ENCODE data around the gene ZNF329. TPM values are rescaled to one million over a fixed set of nuclear protein-coding genes. Genes with fewer than 3 reads are reported as not detected.
"Not testable (repeated sequence)": the region's sequence is repeated elsewhere in the genome, so short reads cannot be mapped to it uniquely, and the experiment has no call there.

ZNF329 gene
- total RNA-seq, 2 experiments from 2014 or later: 4.9 to 5.0 TPM

DNA sequence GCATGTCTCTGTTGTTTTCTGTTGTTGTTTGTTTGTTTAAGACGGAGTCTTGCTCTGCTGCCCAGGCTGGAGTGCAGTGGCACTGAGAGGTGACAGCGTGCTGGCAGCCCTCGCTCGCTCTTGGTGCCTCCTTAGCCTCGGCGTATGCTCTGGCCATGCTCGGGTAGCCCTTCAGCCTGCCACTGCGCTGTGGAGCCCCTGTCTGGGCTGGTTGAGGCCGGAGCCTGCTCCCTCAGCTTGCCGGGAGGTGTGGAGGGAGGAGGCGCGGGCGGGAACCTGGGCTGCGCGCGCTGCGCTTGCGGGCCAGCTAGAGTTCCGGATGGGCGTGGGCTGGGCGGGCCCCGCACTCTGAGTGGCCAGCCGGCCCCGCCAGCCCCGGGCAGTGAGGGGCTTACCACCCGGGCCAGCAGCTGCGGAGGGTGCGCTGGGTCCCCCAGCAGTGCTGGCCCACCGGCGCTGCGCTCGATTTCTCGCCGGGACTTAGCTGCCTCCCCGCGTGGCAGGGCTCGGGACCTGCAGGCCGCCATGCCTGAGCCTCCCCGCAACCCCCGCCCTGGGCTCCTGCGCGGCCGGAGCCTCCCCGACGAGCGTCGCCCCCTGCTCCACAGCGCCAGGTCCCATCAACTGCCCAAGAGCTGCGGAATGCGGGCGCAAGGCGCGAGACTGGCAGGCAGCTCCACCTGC is 6.6 kb upstream of the ZNF329 start:
- ATAC-seq: no peak
- Mint-ChIP-seq H3K27me3 (no peaks in the 10 kb centered on the region), H3K36me3 (ENCODE audit: low read depth) (peaks cover 7% of the 10 kb centered on the region), H3K27ac (no peak overlapping the region), H3K4me1 (peaks cover 5% of the 10 kb centered on the region), H3K9me3 (ENCODE audit: low read depth) (peaks cover 10% of the 10 kb centered on the region), H3K4me3 (no peak overlapping the region)
- DNase-seq: no peak
- CTCF ChIA-PET: interaction anchor here (0.6 kb wide), 1 partner anchor 867 kb away, joined by 3 read pairs; no protein-coding TSS in a partner anchor
- intact Hi-C loops (cut with DNase I, micrococcal nuclease): loop anchor here (5.0 to 10.0 kb wide), 3 partner anchors 272 to 962 kb away; partner anchors contain the start of genes ZNF264 (in 1 of the 2) and ZNF814 (in 1 of the 2)
- POLR2A ChIA-PET: no interaction called here

DNA sequence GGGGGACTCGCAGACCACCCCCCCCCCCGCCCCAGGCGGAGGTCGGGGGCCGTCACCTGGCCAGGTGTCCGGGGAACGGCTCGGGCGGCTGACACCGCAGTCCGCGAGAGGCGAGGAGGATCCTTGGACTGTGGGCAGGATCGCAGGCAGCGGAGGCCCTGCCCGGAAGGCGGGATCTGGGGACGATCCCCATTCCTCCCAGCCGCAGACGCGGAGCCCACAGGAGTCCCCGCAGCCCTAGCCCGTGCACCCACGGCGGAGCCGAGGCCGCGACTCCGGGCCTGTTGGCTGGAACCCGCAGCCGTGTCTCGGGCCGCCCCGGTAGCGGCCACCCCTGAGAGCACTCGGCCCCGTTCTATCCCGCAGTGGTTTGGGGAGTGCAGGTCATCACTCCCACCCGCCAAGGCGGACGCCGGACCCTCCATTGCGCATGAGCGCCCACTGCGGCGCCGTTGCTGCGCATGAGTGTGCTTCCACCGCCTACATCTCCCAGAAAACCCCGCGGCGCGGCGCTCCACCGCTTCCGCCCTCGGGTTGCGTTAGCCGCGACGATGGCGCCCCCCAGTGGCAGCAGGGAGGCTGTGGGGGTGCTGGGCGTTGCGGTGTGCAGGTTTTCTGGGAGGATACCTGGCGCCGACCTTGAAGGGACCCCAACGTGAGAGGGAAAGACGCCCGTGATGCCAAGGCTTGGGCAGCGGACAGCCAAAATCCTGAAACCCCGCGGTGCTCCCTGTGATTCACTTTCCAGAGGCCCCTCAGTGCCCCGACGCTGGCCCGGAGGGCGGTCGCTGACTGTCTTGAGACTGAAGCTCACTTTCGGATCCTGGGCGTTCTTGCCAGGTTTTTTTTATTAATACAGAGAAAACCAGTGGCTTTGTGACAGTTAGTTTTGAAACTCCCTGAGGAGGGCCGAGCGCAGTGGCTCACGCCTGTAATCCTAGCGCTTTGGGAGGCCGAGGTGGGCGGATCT is 4.4 kb upstream of the ZNF329 start:
- H3K27ac Mint-ChIP-seq: peak overlapping the region; percentile 51
- ATAC-seq: peak; percentile 87
- intact Hi-C loops (cut with DNase I, micrococcal nuclease): loop anchor here (1.0 to 10.0 kb wide), 26 partner anchors 28 to 1053 kb away; partner anchors contain the start of genes ZNF211 (in 2 of the 2), ERVK3-1 (in 1 of the 2), ZNF17 (in 1 of the 2) and ZNF256 (in 1 of the 2)
- peak; percentile 99 for DNase-seq
- POLR2A ChIA-PET: no interaction called here
- H3K4me3 Mint-ChIP-seq: peak overlapping the region; percentile 71
- peaks cover 8% of the 10 kb centered on the region for H3K36me3 Mint-ChIP-seq (ENCODE audit: low read depth)
- CTCF ChIA-PET: interaction anchor here (0.7 to 1.0 kb wide), 3 partner anchors 9 to 125 kb away, joined by 3 read pairs; no protein-coding TSS in a partner anchor
- peaks cover 8% of the 10 kb centered on the region for H3K9me3 Mint-ChIP-seq (ENCODE audit: low read depth)
- H3K27me3 Mint-ChIP-seq: no peaks in the 10 kb centered on the region
- H3K4me1 Mint-ChIP-seq: peaks cover 10% of the 10 kb centered on the region

GRCh38 chr19:58154287-58154678 is 3.7 kb upstream of the ZNF329 start:
- POLR2A ChIA-PET: no interaction called here
- Mint-ChIP-seq H3K4me3 (peak overlapping the region; percentile 71), H3K36me3 (ENCODE audit: low read depth) (peaks cover 15% of the 10 kb centered on the region), H3K27ac (peak overlapping the region; percentile 70), H3K9me3 (ENCODE audit: low read depth) (peaks cover 13% of the 10 kb centered on the region), H3K4me1 (peaks cover 17% of the 10 kb centered on the region), H3K27me3 (no peaks in the 10 kb centered on the region)
- DNase-seq (peak; percentile 16), ATAC-seq (no peak)
- CTCF ChIA-PET: no interaction called here
- intact Hi-C loops (cut with DNase I, micrococcal nuclease): loop anchor here (2.0 to 10.0 kb wide), 12 partner anchors 29 to 1052 kb away; partner anchors contain the start of genes ZNF211 (in 2 of the 2), ZNF17 (in 1 of the 2), ZNF264 (in 1 of the 2) and ZNF274 (in 1 of the 2)

DNA sequence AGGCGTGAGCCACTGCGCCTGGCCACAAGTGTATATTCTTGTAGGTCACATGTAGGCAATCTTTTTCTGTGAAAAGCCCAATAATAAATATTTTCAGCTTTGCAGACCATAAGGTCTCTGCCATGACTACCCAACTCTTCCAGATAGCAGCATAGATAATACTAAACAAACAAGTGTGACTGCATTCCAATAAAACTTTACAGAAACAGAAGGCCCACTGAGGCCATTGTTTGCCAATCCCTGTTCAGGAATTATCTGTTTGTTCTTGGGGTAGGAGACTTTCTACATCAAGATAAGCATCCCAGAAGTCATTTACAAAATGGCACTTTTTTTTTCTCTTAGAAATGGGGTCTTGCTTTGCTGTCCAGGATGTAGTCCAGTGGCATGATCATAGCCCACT is 2.8 kb upstream of the ZNF329 start:
- ChIA-PET CTCF (no interaction called here), POLR2A (interaction anchor here (0.6 kb wide), 1 partner anchor 442 kb away, joined by 5 read pairs; no protein-coding TSS in a partner anchor)
- DNase-seq (no peak), ATAC-seq (no peak)
- Mint-ChIP-seq H3K27ac (no peak overlapping the region), H3K9me3 (ENCODE audit: low read depth) (peaks cover 15% of the 10 kb centered on the region), H3K4me1 (peaks cover 19% of the 10 kb centered on the region), H3K36me3 (ENCODE audit: low read depth) (peaks cover 24% of the 10 kb centered on the region), H3K4me3 (peak overlapping the region; percentile 71), H3K27me3 (no peaks in the 10 kb centered on the region)
- intact Hi-C loops (cut with DNase I, micrococcal nuclease): loop anchor here (5.0 to 10.0 kb wide), 7 partner anchors 269 to 1051 kb away; partner anchors contain the start of genes ZNF211 (in 1 of the 2), ZNF264 (in 1 of the 2), ZNF416 (in 1 of the 2) and ZNF671 (in 1 of the 2)

DNA sequence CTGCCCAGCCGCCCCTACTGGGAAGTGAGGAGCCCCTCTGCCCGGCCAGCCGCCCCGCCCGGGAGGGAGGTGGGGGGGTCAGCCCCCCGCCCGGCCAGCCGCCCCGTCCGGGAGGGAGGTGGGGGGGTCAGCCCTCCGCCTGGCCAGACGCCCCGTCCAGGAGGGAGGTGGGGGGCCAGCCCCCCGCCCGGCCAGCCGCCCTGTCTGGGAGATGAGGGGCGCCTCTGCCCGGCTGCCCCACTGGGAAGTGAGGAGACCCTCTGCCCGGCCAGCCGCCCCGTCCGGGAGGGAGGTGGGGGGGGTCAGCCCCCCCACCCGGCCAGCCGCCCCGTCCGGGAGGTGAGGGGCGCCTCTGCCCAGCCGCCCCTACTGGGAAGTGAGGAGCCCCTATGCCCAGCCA is 3.1 kb downstream of the ZNF329 start:
- intact Hi-C loops (cut with DNase I, micrococcal nuclease); ATAC-seq; DNase-seq; H3K27ac Mint-ChIP-seq; H3K27me3 Mint-ChIP-seq; POLR2A ChIA-PET; CTCF ChIA-PET; H3K4me3 Mint-ChIP-seq: not testable (repeated sequence)
- Mint-ChIP-seq H3K9me3 (ENCODE audit: low read depth) (peaks cover 20% of the 10 kb centered on the region), H3K36me3 (ENCODE audit: low read depth) (peaks cover 45% of the 10 kb centered on the region), H3K4me1 (peaks cover 14% of the 10 kb centered on the region)

- H3K27me3 Mint-ChIP-seq: no peaks in the 10 kb centered on the region
- peaks cover 22% of the 10 kb centered on the region for H3K9me3 Mint-ChIP-seq (ENCODE audit: low read depth)
- H3K4me3 Mint-ChIP-seq: no peak overlapping the region
- ChIA-PET POLR2A (interaction anchor here (0.6 kb wide), 1 partner anchor 74 kb away, joined by 5 read pairs; no protein-coding TSS in a partner anchor), CTCF (no interaction called here)
- DNase-seq (no peak), ATAC-seq (no peak)
- H3K36me3 Mint-ChIP-seq (ENCODE audit: low read depth): peaks cover 60% of the 10 kb centered on the region
- intact Hi-C loops (cut with DNase I, micrococcal nuclease): no loop called here
- H3K4me1 Mint-ChIP-seq: peaks cover 10% of the 10 kb centered on the region
- no peak overlapping the region for H3K27ac Mint-ChIP-seq
Measured at GRCh38 chr19:58145849-58146248, 4.7 kb downstream of the ZNF329 start.

DNA sequence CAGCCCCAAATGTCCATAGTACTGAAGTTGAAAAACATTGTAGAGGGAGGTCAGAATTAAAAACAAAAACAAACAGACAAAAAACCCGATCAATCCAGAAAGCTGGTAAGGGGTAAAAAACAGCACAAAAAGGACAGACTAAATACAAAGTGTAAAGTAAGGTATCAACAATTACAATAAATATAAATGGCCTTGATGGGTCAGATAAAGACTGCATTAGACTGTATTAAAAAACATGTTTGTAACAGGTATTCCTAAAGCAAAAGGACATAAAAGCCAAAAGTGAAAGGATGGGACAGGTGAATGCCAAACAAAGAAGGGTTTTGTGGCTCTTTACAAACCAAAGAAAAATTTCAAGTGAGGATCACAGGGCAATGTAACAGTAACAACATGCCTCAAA is 16.3 kb downstream of the ZNF329 start:
- Mint-ChIP-seq H3K4me1 (no peaks in the 10 kb centered on the region), H3K36me3 (ENCODE audit: low read depth) (peaks cover 95% of the 10 kb centered on the region), H3K4me3 (no peak overlapping the region), H3K27me3 (no peaks in the 10 kb centered on the region), H3K9me3 (ENCODE audit: low read depth) (peaks cover 49% of the 10 kb centered on the region), H3K27ac (no peak overlapping the region)
- CTCF ChIA-PET: interaction anchor here (0.6 kb wide), 1 partner anchor 25 kb away, joined by 3 read pairs; no protein-coding TSS in a partner anchor
- intact Hi-C loops (cut with DNase I, micrococcal nuclease): no loop called here
- POLR2A ChIA-PET: no interaction called here
- ATAC-seq (no peak), DNase-seq (no peak)

GRCh38 chr19:58129284-58129683 is 21.3 kb downstream of the ZNF329 start:
- H3K9me3 Mint-ChIP-seq (ENCODE audit: low read depth): peaks cover 62% of the 10 kb centered on the region

DNA sequence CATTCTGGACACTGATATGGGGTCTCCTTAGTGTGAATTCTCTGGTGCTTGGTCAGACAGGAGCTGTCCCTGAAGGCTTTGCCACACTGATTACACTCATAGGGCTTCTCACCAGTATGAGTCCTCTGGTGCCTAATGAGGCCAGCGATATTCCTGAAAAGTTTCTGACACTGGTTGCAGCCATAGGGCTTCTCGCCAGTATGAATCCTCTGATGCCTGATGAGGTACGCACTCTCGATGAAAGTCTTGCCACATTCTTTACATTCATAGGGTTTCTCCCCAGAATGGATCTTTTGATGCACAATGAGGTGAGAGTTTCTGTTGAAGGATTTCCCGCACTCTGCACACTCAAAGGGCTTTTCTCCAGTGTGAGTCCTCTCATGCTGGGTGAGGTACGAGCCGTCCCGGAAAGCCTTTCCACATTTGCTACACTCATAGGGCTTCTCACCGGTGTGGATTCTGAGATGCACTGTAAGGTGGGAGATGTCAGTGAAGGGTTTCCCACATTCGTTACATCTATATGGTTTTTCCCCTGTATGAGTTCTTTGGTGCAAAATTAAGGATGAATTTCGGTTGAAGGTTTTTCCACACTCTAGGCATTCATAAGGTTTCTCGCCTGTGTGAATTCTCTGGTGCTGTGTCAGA is 22.4 kb downstream of the ZNF329 start:
- ChIA-PET POLR2A (no interaction called here), CTCF (interaction anchor here (0.8 kb wide), 1 partner anchor 375 kb away, joined by 3 read pairs; no protein-coding TSS in a partner anchor)
- ATAC-seq (no peak), DNase-seq (no peak)
- no peak overlapping the region for H3K27ac Mint-ChIP-seq
- no peaks in the 10 kb centered on the region for H3K27me3 Mint-ChIP-seq
- no peak overlapping the region for H3K4me3 Mint-ChIP-seq
- H3K36me3 Mint-ChIP-seq (ENCODE audit: low read depth): peaks cover 72% of the 10 kb centered on the region
- intact Hi-C loops (cut with DNase I, micrococcal nuclease): no loop called here
- H3K9me3 Mint-ChIP-seq (ENCODE audit: low read depth): peaks cover 62% of the 10 kb centered on the region
- no peaks in the 10 kb centered on the region for H3K4me1 Mint-ChIP-seq

More at GRCh38 chr19:58129284-58129683, 21.3 kb downstream of the ZNF329 start:
- no peak overlapping the region for H3K4me3 Mint-ChIP-seq
- ChIA-PET CTCF (interaction anchor here (0.6 kb wide), 1 partner anchor 124 kb away, joined by 3 read pairs; no protein-coding TSS in a partner anchor), POLR2A (no interaction called here)
- H3K36me3 Mint-ChIP-seq (ENCODE audit: low read depth): peaks cover 80% of the 10 kb centered on the region
- intact Hi-C loops (cut with DNase I, micrococcal nuclease): no loop called here
- ATAC-seq (no peak), DNase-seq (no peak)
- no peaks in the 10 kb centered on the region for H3K4me1 Mint-ChIP-seq
- H3K27me3 Mint-ChIP-seq: no peaks in the 10 kb centered on the region
- H3K27ac Mint-ChIP-seq: no peak overlapping the region

DNA sequence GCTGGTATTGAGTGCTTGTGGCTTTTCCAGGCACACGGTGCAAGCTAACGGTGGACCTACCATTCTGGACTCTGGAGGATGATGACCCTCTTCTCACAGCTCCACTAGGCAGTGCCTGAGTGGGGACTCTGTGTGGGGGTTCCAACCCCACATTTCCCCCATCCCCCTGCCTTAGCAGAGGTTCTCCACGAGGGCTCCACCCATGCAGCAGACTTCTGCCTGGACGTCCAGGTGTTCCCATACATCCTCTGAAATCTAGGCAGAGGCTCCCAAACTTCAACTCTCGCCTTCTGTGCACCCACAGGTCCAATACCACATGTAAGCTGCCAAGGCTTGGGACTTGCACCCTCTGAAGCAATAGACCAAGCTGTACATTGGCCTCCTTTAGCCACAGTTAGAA is 27.2 kb downstream of the ZNF329 start:
- Mint-ChIP-seq H3K9me3 (ENCODE audit: low read depth) (peaks cover 72% of the 10 kb centered on the region), H3K36me3 (ENCODE audit: low read depth) (peaks cover 56% of the 10 kb centered on the region), H3K27me3 (peaks cover 2% of the 10 kb centered on the region), H3K4me3 (no peak overlapping the region), H3K4me1 (no peaks in the 10 kb centered on the region), H3K27ac (no peak overlapping the region)
- CTCF ChIA-PET: no interaction called here
- ATAC-seq: no peak
- intact Hi-C loops (cut with DNase I, micrococcal nuclease): no loop called here
- POLR2A ChIA-PET: no interaction called here
- DNase-seq: peak; percentile 5
